Measurements from ENCODE around the gene HSF5.
"Not testable (repeated sequence)": the region's sequence is repeated elsewhere in the genome, so short reads cannot be mapped to it uniquely, and the experiment has no call there.

HSF5 gene

DNA sequence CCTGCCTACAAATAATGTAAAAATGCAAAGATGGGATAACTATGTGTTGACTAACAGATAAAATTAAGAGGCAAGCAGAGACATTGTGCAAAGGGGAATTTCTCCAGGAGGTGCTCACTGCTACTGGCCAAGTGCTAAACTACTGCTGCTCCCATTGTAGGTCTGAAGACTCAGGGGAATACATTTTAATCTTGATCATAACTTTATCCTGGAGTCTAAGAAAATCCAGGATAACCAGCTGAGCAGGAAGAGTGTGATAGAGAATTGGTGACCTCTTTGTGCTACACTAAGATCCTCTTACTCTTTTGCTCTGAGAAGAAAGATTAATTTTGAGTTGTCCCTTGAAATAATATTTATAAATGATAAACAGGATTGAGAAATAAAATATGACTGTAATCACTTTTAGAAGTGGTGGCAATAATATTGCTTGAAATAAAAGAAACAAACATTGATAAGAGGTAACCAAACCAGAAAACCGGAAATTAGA, 76.8 kb downstream of the HSF5 start:
- DNase-seq = no peak

- DNase-seq = no peak
Observed at GRCh38 chr17:58410714-58411407, 77.3 kb downstream of the HSF5 start.

GRCh38 chr17:58409432-58409831, 78.8 kb downstream of the HSF5 start:
- DNase-seq = no peak

DNA sequence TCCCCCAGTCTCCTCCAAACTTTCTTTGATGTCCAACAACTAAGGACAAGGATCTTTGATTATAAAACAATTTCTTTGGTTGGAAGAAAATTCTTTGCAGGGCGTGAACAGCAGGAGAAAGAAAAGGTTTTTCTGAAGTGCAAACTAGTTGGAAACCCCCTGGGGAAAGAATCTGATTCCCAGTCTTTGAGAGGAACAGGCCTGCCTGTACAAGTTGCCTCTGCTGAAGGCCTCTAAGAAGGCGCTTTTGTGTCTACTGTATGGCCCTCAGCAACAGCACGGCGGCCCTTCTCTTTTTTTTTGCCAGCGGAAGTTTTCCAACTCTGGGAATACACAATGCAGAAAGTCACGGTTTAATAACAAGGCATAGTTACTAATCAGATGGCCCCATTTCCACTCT, 84.9 kb downstream of the HSF5 start:
- no peak for DNase-seq

- DNase-seq = no peak
Observed at GRCh38 chr17:58402679-58403078, 85.5 kb downstream of the HSF5 start.

- no peak for DNase-seq
Observed at GRCh38 chr17:58402047-58402446, 86.2 kb downstream of the HSF5 start.

GRCh38 chr17:58401287-58401686, 86.9 kb downstream of the HSF5 start:
- DNase-seq = no peak

- DNase-seq = no peak
Observed at GRCh38 chr17:58400826-58401225, 87.4 kb downstream of the HSF5 start.

GRCh38 chr17:58399974-58400373, 88.2 kb downstream of the HSF5 start:
- DNase-seq = no peak

DNA sequence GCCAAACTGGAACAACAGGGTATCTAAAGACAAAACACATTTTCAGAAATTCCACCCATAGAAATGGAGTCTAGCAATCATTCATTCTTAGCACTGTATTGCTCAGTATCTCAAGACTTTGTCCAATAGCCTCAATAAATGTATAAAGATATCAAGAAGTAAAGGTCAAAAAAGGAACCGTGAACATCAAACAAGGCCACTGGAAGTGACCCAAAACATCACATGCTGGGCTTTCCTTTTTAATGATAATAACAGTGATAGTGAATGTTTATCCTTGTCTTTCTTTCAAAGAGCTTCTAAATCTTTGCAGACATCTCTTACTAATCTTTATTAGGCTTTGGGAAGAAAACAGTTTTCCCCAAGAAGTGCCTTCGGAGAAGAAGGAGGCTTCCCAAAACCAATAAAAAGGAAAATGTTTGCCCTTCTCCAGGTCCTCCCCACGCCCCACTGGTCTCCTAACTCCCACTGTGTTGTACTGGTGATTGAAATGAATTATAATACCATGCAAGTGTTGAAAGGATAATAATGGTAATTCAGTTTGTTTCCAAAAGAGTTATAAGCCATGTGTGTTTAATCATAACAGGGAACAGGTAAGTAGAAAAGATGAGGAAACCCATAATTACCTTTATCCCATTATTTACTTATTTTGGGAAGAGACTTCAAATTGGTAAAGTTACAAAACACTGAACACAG, 89.5 kb downstream of the HSF5 start:
- no peak for DNase-seq

GRCh38 chr17:58397421-58397820, 90.8 kb downstream of the HSF5 start:
- not testable (repeated sequence) for DNase-seq

DNA sequence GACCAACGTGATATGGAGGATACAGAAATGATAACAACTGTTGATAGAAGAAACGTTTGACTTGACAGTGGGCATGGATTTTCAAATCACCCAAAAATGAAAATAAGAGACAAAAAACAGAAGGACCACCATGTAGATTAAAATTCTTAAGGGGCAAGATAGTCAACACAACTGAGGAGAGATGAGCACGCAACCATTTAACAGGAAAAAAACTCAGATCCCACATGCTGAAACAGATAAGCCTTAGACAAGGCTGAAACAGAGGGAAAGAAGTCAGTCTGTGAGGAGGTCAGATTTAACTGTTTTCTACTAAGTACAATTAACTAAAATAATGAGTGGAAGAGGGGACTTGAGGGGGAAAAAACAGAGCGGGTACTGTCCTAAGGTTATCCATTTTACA, 92.0 kb downstream of the HSF5 start:
- DNase-seq = no peak

GRCh38 chr17:58394534-58395223, 93.5 kb downstream of the HSF5 start:
- DNase-seq = no peak

GRCh38 chr17:58391302-58391984, 96.8 kb downstream of the HSF5 start:
- DNase-seq = no peak

DNA sequence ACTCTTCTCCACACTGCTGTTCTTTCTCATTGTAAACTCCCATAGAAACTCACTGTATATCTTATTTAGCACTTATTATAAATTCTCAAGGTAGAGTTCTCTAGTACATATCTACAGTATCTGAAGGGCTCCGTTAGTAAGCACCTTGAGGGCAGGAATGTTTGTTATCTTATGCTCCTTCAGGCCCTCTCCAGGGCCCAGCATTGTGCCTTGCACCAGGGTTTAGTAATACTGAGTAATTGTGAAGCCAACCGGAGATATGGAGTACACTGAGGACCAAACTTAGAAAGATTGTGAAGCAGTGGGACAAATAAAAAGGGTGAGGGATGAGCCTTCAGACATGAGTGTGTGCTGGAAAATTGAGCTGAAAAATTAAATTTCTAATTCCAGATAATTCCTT, 97.3 kb downstream of the HSF5 start:
- DNase-seq = no peak

- no peak for DNase-seq
Observed at GRCh38 chr17:58388302-58389190, 99.7 kb downstream of the HSF5 start.

GRCh38 chr17:58387834-58388233, 100.4 kb downstream of the HSF5 start:
- no peak for DNase-seq

DNA sequence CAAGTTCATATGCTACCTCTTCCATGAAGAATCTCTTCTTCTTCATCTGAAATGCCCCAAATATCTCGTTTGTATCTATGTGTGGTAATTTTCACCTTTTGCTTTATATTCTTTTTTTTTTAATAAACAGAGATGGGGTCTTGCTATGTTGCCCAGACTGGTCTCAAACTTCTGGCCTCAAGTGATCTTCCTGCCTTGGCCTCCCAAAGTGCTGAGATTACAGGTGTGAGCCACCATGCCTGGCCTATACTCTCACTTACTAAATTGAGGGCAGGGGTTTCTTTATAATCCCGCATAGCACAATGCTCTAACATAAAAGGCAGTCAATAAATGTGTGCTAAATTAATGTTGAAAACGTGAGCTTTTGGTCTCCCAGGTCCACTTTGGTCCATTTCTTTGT, 101.5 kb downstream of the HSF5 start:
- DNase-seq = no peak

- no peak for DNase-seq
Observed at GRCh38 chr17:58385359-58385899, 102.8 kb downstream of the HSF5 start.

GRCh38 chr17:58384897-58385296, 103.3 kb downstream of the HSF5 start:
- no peak for DNase-seq

- no peak for DNase-seq
Observed at GRCh38 chr17:58383892-58384462, 104.2 kb downstream of the HSF5 start.

- no peak for DNase-seq
Observed at GRCh38 chr17:58382872-58383242, 105.4 kb downstream of the HSF5 start.
